ENCODE data around the gene RIPOR1. TPM values are rescaled to one million over a fixed set of nuclear protein-coding genes. Genes with fewer than 3 reads are reported as not detected.

RIPOR1 gene
- total and polyA plus RNA-seq, 5 experiments from 2014 or later: 1.5 to 57.2 (median 3.0) TPM

DNA sequence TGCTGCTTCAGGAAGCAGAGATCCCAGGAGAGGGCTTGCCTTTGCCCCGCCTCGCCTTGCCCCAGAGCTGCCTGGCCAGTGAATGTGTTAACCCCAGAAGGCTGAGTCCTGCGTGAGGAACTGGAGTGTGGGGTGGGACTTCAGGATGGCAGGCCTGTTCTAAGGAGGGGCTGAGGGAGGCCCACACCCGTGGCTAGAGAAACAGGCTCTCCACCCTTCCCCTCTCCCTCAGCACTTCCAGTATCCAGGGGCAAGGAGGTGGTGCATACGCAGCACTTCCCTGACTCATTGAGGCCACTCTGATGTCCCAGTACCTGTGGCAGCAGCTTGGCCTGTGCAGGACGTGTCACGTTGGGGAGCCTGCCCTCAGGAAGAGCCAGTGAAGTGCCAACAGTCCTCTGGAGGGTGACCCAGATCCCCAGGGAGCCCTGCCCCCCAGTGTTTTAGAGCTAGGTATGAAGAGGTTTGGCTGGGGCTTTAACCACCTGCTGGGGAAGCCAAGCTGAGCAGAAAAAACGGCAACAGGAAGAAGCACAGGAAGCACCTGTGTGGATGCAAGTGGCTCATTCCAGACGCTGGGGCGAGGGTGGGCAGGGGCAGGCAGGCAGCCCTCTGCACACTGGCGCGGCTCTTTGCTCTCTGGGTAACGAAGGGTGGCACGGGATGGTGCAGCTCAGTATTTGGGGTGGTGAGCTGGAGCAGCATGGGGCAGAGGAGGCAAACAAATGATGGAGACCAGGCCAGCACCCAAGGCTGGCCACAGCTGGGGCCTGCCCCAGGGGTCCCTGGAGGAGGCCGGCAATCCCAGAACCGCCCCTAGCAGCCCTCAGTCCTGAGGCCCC, 19.0 kb downstream of the RIPOR1 start:
- H3K36me3 Mint-ChIP-seq: peaks cover 0 to 9% (median 0%) of the 10 kb centered on the region in 3 donors

DNA sequence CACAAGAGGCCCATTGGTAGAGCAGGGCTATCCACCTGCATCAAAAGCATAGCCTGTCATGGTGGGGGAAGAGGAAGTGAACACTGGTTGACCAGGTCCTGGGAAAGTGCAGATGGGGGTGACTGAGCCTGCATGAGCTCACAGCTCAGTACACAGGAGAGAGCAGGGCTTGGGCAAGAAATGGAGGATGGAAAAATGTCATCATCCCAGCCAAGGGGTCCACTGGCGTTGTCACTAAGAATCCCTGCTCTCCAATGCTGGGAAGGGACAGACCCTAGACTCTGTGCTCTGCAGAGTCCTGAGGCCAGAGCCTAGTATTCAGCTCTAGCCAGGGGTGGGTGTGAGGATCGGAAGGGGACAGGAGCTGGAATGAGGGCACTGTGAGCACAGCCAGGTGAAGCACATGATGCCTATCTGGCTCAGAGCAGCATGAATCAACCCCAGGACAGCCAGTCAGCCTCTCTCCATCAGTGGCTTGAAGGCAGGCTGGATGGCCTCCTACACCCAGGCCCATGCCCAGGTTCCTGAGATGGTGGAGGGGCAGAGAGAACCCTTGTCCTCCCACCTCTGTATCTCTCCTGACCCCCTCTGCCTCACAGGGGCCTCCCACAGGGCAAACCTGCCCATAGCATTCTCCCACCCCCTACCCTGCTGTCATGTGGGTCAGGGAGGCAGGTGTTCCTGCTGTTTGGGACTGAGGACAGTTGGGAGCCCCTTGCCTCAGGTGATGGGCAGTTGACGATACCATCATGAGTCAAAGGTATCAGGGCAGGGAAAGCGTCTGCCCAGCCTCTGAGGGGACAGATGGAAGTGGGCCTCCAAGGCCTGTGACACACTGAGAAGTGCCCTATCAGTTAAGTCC, 19.9 kb downstream of the RIPOR1 start:
- ATAC-seq (peak; percentile 2 to 7), DNase-seq (peak in 1 of 10 donors; percentile 60)
- H3K4me1 Mint-ChIP-seq: peaks cover 33 to 65% (median 61%) of the 10 kb centered on the region in 4 donors
- POLR2A ChIA-PET: interaction anchor here (0.7 to 14.2 kb wide), 14 partner anchors 12 to 120 kb away, joined by 3 to 485 read pairs (median 6); partner anchors contain the start of genes ACD, ATP6V0D1, C16orf86 and CARMIL2
- H3K27ac Mint-ChIP-seq: peak overlapping the region; percentile 76 to 99 (median 96)
- no peaks in the 10 kb centered on the region for H3K27me3 Mint-ChIP-seq
- peak overlapping the region in 9 of 10 donors; percentile 70 to 90 (median 85) for H3K4me3 Mint-ChIP-seq
- H3K36me3 Mint-ChIP-seq: peaks cover 0 to 7% (median 0%) of the 10 kb centered on the region in 3 donors
- no peaks in the 10 kb centered on the region for H3K9me3 Mint-ChIP-seq

More for the DNA sequence above, 19.0 kb downstream of the RIPOR1 start:
- Mint-ChIP-seq H3K27ac (peak overlapping the region; percentile 94 to 99 (median 96)), H3K9me3 (no peaks in the 10 kb centered on the region), H3K4me1 (peaks cover 36 to 71% (median 61%) of the 10 kb centered on the region in 4 donors), H3K4me3 (peak overlapping the region; percentile 70 to 90 (median 84)), H3K27me3 (no peaks in the 10 kb centered on the region)
- POLR2A ChIA-PET: interaction anchor here (0.6 to 14.2 kb wide), 21 partner anchors 11 to 537 kb away, joined by 3 to 485 read pairs (median 4); partner anchors contain the start of genes ACD, ATP6V0D1, C16orf86 and CARMIL2
- DNase-seq (peak in 9 of 10 donors; percentile 35 to 82 (median 51)), ATAC-seq (peak; percentile 74 to 77)

DNA sequence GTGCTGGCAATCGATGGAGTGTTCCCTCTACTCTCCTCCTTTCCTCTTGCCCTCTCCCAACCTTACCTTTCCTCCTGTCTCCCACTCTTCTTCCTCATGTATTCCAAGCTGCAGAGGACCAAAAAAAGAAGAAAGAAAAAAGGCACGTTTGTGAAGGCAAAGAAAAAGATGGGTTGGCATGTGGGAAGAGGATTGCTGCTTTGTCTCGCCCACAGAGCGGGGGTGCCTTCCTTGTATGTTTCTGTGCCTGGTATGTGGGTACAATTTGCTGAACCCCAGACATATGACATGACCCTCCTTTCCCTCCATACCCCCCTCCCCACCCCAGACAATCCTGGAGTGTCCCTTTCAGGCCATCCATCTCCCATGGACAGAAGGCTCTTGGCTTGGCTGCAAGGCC, 20.6 kb downstream of the RIPOR1 start:
- H3K27me3 Mint-ChIP-seq: no peaks in the 10 kb centered on the region
- POLR2A ChIA-PET: interaction anchor here (6.0 to 7.4 kb wide), 2 partner anchors 12 to 96 kb away, joined by 76 to 125 read pairs; partner anchors contain the start of genes CARMIL2 and CTCF
- no peaks in the 10 kb centered on the region for H3K9me3 Mint-ChIP-seq
- H3K4me3 Mint-ChIP-seq: no peak overlapping the region
- H3K36me3 Mint-ChIP-seq: peaks cover 0 to 7% (median 0%) of the 10 kb centered on the region in 3 donors
- H3K4me1 Mint-ChIP-seq: peaks cover 33 to 66% (median 60%) of the 10 kb centered on the region in 4 donors
- DNase-seq: no peak
- no peak for ATAC-seq
- H3K27ac Mint-ChIP-seq: peak overlapping the region; percentile 12 to 99 (median 95)

DNA sequence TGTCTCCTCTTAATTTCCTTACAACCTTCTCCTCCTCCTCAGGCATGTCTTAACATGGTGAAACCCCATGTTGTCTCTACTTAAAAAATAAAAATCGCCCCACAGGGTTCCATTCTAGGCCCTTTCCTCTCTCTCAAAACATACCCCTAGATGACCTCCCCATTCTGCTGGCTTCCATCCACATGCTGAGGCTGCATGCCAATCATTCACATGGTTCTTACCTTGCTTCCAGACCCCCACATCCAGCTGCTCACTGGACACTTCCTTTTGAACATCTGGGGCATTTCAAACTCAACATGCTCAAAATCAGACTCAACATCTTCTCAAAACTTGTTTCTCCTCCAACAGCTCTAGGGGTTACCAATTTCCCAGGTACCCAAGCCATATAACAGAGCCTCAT, 21.3 kb downstream of the RIPOR1 start:
- Mint-ChIP-seq H3K9me3 (no peaks in the 10 kb centered on the region), H3K27me3 (no peaks in the 10 kb centered on the region), H3K27ac (peak overlapping the region; percentile 12 to 99 (median 94)), H3K4me1 (peaks cover 33 to 68% (median 61%) of the 10 kb centered on the region in 4 donors), H3K4me3 (peak overlapping the region in 2 of 10 donors; percentile 35 to 42), H3K36me3 (peaks cover 0 to 7% (median 0%) of the 10 kb centered on the region in 3 donors)
- POLR2A ChIA-PET: interaction anchor here (1.2 to 7.4 kb wide), 3 partner anchors 11 to 95 kb away, joined by 3 to 125 read pairs (median 76); partner anchors contain the start of genes CARMIL2 and CTCF
- DNase-seq: no peak
- no peak for ATAC-seq

DNA sequence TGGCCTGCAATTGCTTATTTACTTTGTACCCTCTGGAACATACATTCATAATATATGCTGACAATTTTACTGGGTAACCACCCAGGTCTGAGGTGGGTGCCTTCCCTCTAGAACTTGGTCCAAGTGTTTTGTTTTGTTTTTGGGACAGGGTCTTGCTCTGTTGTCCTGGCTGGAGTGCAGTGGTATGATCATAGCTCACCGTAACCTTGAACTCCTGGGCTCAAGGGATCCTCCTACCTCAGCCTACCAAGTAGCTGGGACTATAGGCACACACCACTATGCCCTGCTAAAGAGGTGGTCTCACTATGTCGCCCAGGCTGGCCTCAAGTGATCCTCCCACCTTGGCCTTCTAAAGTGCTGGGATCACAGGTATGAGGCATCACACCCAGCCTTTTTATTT, 22.5 kb downstream of the RIPOR1 start:
- DNase-seq: peak in 1 of 10 donors; percentile 14
- Mint-ChIP-seq H3K9me3 (no peaks in the 10 kb centered on the region), H3K27me3 (no peaks in the 10 kb centered on the region), H3K36me3 (peaks cover 0 to 7% (median 0%) of the 10 kb centered on the region in 3 donors), H3K4me1 (peaks cover 39 to 77% (median 70%) of the 10 kb centered on the region in 4 donors), H3K4me3 (peak overlapping the region in 1 of 10 donors; percentile 51), H3K27ac (peak overlapping the region in 5 of 10 donors; percentile 15 to 75 (median 43))
- no peak for ATAC-seq
- POLR2A ChIA-PET: interaction anchor here (0.8 to 6.0 kb wide), 6 partner anchors 7 to 94 kb away, joined by 3 to 76 read pairs (median 3); partner anchors contain the start of genes CARMIL2 and CTCF

DNA sequence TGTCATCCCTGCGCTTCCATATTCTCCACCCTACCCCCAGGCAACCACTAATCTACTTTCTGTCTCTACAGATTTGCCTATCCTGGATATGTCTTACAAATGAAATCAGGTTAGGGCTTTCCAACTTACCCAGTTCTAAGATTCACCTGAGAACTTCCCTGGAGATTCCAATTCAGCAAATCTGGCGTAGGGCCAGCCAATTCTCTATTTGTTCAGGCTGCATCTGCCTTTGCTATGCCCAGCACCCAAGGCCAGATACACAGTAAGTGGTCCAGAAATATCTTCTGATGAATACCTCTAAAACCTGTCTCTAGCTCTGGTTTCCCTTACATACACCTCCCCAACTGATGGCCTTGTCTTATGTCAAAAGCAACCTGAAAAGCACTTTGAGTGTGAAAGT, 23.3 kb downstream of the RIPOR1 start:
- H3K27ac Mint-ChIP-seq: peak overlapping the region in 9 of 10 donors; percentile 44 to 97 (median 92)
- ATAC-seq (no peak), DNase-seq (no peak)
- peaks cover 37 to 80% (median 69%) of the 10 kb centered on the region in 4 donors for H3K4me1 Mint-ChIP-seq
- no peaks in the 10 kb centered on the region for H3K9me3 Mint-ChIP-seq
- H3K36me3 Mint-ChIP-seq: peaks cover 0 to 4% (median 0%) of the 10 kb centered on the region in 3 donors
- POLR2A ChIA-PET: interaction anchor here (0.6 to 6.0 kb wide), 5 partner anchors 8 to 93 kb away, joined by 3 to 76 read pairs (median 4); partner anchors contain the start of genes CARMIL2 and CTCF
- H3K4me3 Mint-ChIP-seq: peak overlapping the region in 3 of 10 donors; percentile 55 to 67 (median 60)
- no peaks in the 10 kb centered on the region for H3K27me3 Mint-ChIP-seq

DNA sequence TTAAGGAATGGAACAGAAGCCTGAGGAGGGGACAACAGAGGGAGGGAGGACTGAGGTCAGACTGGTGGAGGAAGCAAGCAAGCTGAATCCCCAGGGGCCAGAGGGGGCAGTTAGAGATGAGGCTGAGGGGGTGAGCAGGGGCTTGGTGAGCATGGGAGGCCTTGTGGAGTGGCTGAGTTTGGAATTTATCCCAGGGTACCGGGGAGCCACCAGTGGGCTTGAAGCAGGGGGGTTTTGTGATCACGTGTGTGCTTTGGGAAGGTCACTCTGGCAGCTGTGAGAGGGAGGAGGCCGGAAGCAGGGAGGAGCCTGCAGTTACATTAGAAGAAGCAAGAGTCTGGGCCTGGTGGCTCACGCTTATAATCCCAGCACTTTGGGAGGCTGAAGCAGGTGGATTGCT, 23.8 kb downstream of the RIPOR1 start:
- H3K4me3 Mint-ChIP-seq: peak overlapping the region in 7 of 10 donors; percentile 44 to 67 (median 60)
- no peak for ATAC-seq

DNA sequence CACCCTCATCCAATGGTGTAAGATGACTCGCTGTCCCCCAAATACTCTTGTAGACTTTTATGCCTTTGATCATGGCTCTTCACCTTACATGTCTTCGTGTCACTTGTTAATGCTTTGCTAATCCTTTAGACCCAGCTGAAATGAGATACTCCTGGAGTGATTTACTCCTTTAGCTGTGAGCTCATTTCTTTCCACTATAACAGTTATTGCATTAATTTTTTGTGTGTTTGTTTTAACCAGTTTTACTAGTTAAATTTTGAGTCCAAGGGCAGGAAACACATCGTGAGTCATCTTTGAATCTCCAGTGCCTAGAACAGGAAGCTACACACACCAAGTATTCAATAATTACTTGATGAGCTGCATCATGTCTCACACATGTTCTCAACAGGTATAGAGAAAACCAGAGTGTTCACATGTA, 27.2 kb downstream of the RIPOR1 start:
- Mint-ChIP-seq H3K4me1 (peaks cover 23 to 72% (median 49%) of the 10 kb centered on the region in 4 donors), H3K4me3 (peak overlapping the region; percentile 7 to 85 (median 77)), H3K36me3 (peaks cover 0 to 6% (median 0%) of the 10 kb centered on the region in 3 donors), H3K9me3 (no peaks in the 10 kb centered on the region), H3K27ac (peak overlapping the region; percentile 79 to 100 (median 94)), H3K27me3 (no peaks in the 10 kb centered on the region)
- POLR2A ChIA-PET: interaction anchor here (0.9 to 16.1 kb wide), 7 partner anchors 13 to 291 kb away, joined by 3 to 485 read pairs (median 4); partner anchors contain the start of genes ACD, C16orf86, CARMIL2 and NUTF2
- peak; percentile 85 to 87 for ATAC-seq
- DNase-seq: peak in 3 of 10 donors; percentile 29 to 49 (median 47)

More for the DNA sequence above, 23.8 kb downstream of the RIPOR1 start:
- Mint-ChIP-seq H3K4me1 (peaks cover 34 to 80% (median 65%) of the 10 kb centered on the region in 4 donors), H3K27ac (peak overlapping the region; percentile 44 to 97 (median 92)), H3K27me3 (no peaks in the 10 kb centered on the region), H3K36me3 (peaks cover 0 to 4% (median 0%) of the 10 kb centered on the region in 3 donors), H3K9me3 (no peaks in the 10 kb centered on the region)
- no peak for DNase-seq
- POLR2A ChIA-PET: interaction anchor here (0.5 to 6.0 kb wide), 5 partner anchors 9 to 92 kb away, joined by 3 to 76 read pairs (median 3); partner anchors contain the start of genes CARMIL2 and CTCF

DNA sequence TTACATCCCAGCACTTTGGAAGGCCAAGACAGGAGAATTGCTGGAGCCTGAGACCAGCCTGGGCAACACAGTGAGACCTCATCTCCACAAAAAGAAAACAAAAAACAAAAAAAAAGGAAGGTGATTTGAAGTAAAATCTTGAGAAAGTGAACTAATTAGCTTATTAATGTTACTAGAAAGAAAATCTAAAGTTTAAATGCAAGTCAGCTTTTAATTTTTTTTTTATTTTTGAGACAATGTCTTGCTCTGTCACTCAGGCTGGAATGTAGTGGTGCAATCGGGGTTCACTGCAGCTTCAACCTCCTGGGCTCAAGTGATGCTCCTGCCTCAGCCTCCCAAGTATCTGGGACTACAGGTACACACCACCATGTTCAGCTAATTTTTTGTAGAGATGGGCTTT, 30.2 kb downstream of the RIPOR1 start:
- Mint-ChIP-seq H3K36me3 (peaks cover 0 to 2% (median 0%) of the 10 kb centered on the region in 3 donors), H3K27ac (peak overlapping the region in 3 of 10 donors; percentile 81 to 92 (median 86)), H3K9me3 (no peaks in the 10 kb centered on the region), H3K4me1 (peaks cover 17 to 61% (median 45%) of the 10 kb centered on the region in 4 donors), H3K4me3 (no peak overlapping the region), H3K27me3 (no peaks in the 10 kb centered on the region)
- no peak for ATAC-seq
- no peak for DNase-seq
- POLR2A ChIA-PET: interaction anchor here (5.6 to 16.1 kb wide), 2 partner anchors 7 to 17 kb away, joined by 76 to 485 read pairs; no protein-coding TSS in a partner anchor

DNA sequence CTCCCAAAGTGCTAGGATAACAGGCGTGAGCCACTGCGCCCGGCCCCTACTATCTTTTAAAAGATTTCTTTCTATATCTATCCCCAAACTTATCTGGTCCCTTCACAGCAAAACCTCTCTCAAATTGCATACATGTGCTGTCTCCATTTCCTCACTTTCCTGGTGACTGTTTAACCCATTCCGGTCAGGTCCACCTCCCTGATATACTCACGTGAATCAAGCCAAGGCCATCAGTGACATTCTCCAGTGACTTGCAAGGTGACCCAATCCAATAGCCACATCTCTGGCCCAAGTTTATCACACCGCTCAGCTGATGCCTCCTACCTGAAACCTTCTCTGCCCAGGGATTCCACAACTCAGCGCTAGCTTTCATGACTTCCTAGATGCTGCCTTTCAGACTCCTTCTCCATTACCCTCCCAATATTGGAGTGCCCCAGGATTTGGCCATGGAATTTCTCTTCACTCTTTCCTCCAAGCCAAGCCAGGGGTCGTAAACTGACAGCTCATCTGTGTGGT, 32.3 kb downstream of the RIPOR1 start:
- H3K9me3 Mint-ChIP-seq: no peaks in the 10 kb centered on the region
- no peak for ATAC-seq
- H3K4me3 Mint-ChIP-seq: peak overlapping the region; percentile 87 to 93 (median 90)
- peaks cover 18 to 63% (median 46%) of the 10 kb centered on the region in 4 donors for H3K4me1 Mint-ChIP-seq
- peak overlapping the region; percentile 72 to 98 (median 96) for H3K27ac Mint-ChIP-seq
- no peak for DNase-seq
- H3K36me3 Mint-ChIP-seq: peaks cover 0 to 2% (median 0%) of the 10 kb centered on the region in 3 donors
- POLR2A ChIA-PET: interaction anchor here (0.7 to 16.1 kb wide), 10 partner anchors 9 to 245 kb away, joined by 3 to 485 read pairs (median 22); partner anchors contain the start of genes ACD, C16orf86, CARMIL2 and ENKD1
- no peaks in the 10 kb centered on the region for H3K27me3 Mint-ChIP-seq

DNA sequence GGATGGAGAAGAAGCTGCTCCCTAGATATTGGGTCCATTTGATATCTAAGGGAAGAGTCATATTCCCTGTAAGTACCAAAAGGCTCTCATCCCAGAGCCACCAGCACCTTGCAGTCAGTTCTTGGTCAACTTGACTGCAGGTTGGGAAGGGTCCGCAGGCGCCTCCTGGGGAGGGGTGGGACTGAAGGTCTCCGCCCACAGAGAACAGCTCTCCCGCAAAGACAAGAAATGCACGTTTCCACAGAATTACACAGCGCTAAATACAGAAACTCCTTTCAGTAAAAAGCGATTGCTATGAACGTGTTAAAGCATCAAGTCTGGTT, 32.8 kb downstream of the RIPOR1 start:
- DNase-seq (no peak), ATAC-seq (no peak)
- peak overlapping the region; percentile 87 to 93 (median 90) for H3K4me3 Mint-ChIP-seq
- no peaks in the 10 kb centered on the region for H3K9me3 Mint-ChIP-seq
- POLR2A ChIA-PET: interaction anchor here (0.5 to 16.1 kb wide), 17 partner anchors 9 to 408 kb away, joined by 3 to 485 read pairs (median 5); partner anchors contain the start of genes ACD, C16orf86, CARMIL2 and ENKD1
- H3K27ac Mint-ChIP-seq: peak overlapping the region; percentile 72 to 98 (median 96)
- H3K4me1 Mint-ChIP-seq: peaks cover 14 to 63% (median 43%) of the 10 kb centered on the region in 4 donors
- no peaks in the 10 kb centered on the region for H3K27me3 Mint-ChIP-seq
- peaks cover 0 to 2% (median 0%) of the 10 kb centered on the region in 3 donors for H3K36me3 Mint-ChIP-seq

Data from naive thymus-derived CD8-positive, alpha-beta T cell (primary cell).